GM18907 (cell line): ENCODE results near the gene SLC22A24.
"Not testable (repeated sequence)": the region's sequence is repeated elsewhere in the genome, so short reads cannot be mapped to it uniquely, and the experiment has no call there.

Experiments used
- ATAC-seq: cut with Tn5 transposase; IDR thresholded peaks from one replicate; pipeline ENCODE4 v1.9.1; 2021; ENCODE audit warnings: mild to moderate bottlenecking, moderate library complexity; ENCODE audit not compliant: unreplicated experiment

SLC22A24 gene

DNA sequence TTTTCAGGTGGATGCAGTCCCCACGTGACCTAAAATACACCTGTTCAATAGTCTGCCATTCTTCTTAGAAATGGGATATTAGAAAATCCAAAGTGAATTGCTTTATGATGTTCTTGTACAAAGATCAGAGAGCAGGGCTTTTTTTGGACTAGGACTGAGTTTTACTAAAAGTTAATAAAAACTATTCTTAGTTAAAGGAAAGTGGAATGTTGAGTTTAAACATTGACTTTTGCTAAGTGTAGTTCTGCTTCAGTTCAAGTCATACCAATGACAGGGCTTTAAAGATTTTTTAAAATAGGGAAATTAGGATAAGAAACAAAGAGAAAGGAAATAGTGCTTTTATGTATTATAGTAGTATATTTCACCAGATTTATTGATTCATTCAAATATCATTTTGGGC lies at the start of gene SLC22A24:
SLC22A24 (minus strand) TSS at position 101 of the 400 bp plus-strand sequence. CDS start 442 bp downstream, outside the sequence.
- no peak for ATAC-seq

- no peak for ATAC-seq
Measured at GRCh38 chr11:63180536-63180935, 36.5 kb upstream of the SLC22A24 start.

- ATAC-seq = no peak
Measured at GRCh38 chr11:63179432-63180041, 35.5 kb upstream of the SLC22A24 start.

DNA sequence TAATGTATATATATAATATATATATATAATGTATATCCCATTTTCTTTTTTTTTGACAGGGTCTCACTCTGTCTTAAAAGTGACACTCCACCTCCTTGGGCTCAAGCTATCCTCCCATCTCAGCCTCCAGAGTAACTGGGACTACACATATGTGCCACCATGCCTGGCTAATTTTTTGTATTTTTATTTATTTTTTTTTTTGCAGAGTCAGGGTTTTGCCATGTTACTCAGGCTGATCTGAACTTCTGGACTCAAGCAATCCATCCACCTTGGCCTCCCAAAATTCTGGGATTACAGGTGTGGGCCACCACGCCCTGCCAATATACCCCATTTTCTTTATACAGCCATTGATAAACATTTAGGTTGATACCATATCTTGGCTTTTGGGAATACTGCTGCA lies 33.9 kb upstream of the SLC22A24 start:
- ATAC-seq = no peak

- ATAC-seq = no peak
Measured at GRCh38 chr11:63165706-63166310, 21.8 kb upstream of the SLC22A24 start.

DNA sequence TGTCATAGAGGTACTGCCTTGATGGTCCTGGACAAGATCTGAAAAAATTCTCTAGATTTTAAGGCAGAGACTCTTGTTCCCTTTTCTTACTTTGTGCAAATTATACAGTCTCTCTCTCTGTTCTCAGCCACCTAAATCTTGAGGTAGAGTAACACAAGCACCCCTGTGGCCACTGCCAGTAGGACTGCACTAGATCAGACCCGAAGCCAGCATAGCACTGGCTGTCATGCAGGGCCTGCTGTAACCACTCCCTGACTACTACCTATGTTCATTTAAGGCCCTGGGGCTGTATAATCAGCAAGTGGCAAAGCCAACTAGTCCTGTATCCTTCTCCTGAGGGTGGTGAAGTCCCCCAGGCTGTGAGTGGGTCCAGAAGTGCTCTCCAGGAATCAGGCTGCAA lies 11.8 kb upstream of the SLC22A24 start:
- ATAC-seq = no peak

- ATAC-seq = no peak
Measured at GRCh38 chr11:63146581-63146980, 2.6 kb upstream of the SLC22A24 start.

DNA sequence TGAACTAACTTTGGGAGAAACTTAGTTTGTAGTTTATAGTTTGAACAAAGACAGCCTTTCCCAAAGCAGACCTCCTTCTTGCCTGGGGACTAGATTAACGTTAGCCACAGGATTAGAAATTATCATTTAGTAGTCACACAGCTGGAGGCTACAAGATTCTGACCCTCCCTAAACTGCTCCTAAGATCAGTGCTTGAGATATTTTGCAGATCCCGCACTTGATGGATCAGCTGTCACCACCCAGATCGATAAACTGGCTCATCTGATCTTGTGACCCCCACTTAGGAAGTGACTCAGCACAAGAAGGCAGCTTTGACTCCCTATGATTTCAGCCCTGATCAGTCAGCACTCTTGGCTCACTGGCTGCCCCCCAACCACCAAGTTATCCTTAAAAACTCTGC lies 1.6 kb downstream of the SLC22A24 start:
- ATAC-seq = no peak

DNA sequence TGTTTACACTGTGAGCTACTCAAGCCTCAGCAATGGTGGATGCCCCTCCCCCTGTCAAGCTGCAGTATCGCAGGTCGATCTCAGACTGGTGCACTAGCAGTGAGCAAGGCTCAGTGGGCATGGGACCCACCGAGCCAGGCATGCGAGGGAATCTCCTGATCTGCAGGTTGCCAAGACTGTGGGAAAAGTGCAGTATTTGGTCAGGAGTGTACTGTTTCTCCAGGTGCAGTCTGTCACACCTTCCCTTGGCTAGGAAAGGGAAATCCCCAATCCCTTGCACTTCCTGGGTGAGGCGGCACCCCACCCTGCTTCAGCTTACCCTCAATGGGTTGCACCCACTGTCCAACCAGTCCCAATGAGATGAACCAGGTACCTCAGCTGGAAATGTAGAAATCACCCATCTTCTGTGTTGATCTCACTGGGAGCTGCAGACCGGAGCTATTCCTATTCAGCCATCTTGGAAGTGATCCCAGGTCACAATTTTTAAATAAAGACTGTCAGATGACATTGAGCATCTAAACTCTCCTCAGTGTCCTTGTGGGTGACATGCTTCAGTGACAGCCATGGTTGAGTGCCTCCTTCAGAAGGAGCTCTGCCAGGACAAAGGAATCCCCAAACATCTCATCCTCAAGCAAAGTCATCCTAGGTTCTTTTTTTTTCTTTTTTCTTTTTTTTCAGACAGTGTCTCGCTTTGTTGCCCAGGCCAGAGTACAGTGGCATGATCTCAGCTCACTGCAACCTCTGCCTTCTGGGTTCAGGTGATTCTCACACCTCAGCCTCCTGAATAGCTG lies 10.8 kb downstream of the SLC22A24 start:
- ATAC-seq = no peak

DNA sequence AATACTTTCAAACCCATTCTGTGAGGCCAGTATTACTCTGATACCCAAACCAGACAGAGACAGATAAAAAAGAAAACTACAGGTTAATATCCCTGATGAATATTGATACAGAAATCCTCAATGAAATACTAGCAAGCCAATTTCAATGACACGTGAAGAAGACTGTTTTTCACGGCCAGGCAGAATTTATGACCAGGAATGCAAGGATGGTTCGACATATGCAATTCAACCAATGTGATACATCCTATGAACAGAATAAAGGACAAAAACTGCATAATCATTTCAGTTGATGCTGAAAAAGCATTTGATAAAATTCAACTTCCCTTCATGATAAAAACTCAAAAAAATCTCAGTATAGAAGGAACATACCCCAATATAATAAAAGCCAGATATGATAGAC lies 44.5 kb downstream of the SLC22A24 start:
- no peak for ATAC-seq

- ATAC-seq = no peak
Measured at GRCh38 chr11:63080682-63081081, 63.3 kb downstream of the SLC22A24 start.

DNA sequence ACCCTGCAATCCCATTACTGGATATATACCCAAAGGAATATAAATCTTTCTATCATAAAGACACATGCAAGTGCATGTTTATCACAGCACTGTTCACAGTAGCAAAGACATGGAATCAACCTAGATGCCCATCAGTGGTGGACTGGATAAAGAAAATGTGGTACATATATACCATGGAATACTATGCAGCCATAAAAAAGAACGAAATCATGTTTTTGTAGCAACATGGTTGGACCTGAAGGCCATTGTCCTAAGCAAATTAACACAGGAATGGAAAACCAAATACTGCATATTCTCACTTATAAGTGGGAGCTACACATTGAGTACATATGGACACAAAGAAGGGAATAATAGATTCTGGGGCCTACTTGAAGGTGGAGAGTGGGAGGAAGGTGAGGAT lies 97.8 kb downstream of the SLC22A24 start:
- not testable (repeated sequence) for ATAC-seq

GRCh38 chr11:63042596-63042995 lies 101.4 kb downstream of the SLC22A24 start:
- ATAC-seq = no peak

- ATAC-seq = no peak
Measured at GRCh38 chr11:63032457-63032856, 111.6 kb downstream of the SLC22A24 start.
